HCT116 (cell line): ENCODE data around the gene HSD3B2. TPM values are rescaled to one million over a fixed set of nuclear protein-coding genes. Genes with fewer than 3 reads are reported as not detected.

Experiments
- ATAC-seq: fragments of 200-7000 bp; cut with Tn5 transposase; 2 replicates; pipeline ENCODE4 v1.9.1; 2020; ENCODE audit warnings: mild to moderate bottlenecking, moderate library complexity
- BruUV-seq: library from RNA; stranded (reverse); fragments of 400-500 nt; replicated peaks from 2 replicates; lab custom pipeline; 2021; lab: Mats Ljungman, UMichigan
- CTCF ChIA-PET: fragments of 300-600 bp; sonication (Branson Sonifier 250); formaldehyde crosslinking; loops from one replicate; lab custom pipeline; 2021; ENCODE audit warnings: antibody characterized with exemption; lab: Charles Lee
- POLR2A ChIA-PET: fragments of 300-600, 350-600 bp; sonication (Branson Sonifier 250); formaldehyde crosslinking; loops from one replicate; lab custom pipeline; 2021; ENCODE audit warnings: antibody characterized with exemption; lab: Charles Lee
- RAD21 ChIA-PET, 2 experiments: fragments of 300-600 bp; sonication (Branson Sonifier 250); formaldehyde crosslinking; loops; one replicate each; lab custom pipeline; 2023; ENCODE audit warnings: low total read pairs in 2 of 2; ENCODE audit not compliant: uncharacterized antibody in 2 of 2, unreplicated experiment in 2 of 2, low non-redundant PET in 1 of 2; lab: Charles Lee
- DNase-seq: peaks from one replicate; pipeline ENCODE4 v3.0.0-alpha.2; 2010; ENCODE audit warnings: low read depth, low spot score
- H2AFZ ChIP-seq: fragments of 200-600 bp; shearing (Covaris generic), sonication (generic); 2 replicates; pipeline ENCODE4 v1.6.1; 2017; ENCODE audit warnings: low read depth, mixed run types, mixed read lengths, antibody characterized with exemption, low read length; ENCODE audit not compliant: poor library complexity, severe bottlenecking
- H3K27ac ChIP-seq: 2 replicates; pipeline ENCODE4 v1.5.1; 2012; ENCODE audit warnings: low read depth, low read length
- H3K27me3 ChIP-seq: fragments of 200-600 bp; sonication (generic); 2 replicates; pipeline ENCODE4 v1.6.1; 2016; ENCODE audit warnings: mixed run types, low read length, mixed read lengths; ENCODE audit not compliant: insufficient read depth
- H3K36me3 ChIP-seq, 2 experiments: fragments of 200-500 bp in 1 of 2; fragments of 200-600 bp in 1 of 2; sonication (Bioruptor generic) in 1 of 2; sonication (generic) in 1 of 2; 2 replicates each; pipeline versions ENCODE4 v1.5.1 to v1.6.1; 2014 to 2016; ENCODE audit warnings: low read length in 2 of 2, inconsistent platforms in 1 of 2, mixed read lengths in 1 of 2, mixed run types in 1 of 2; ENCODE audit not compliant: insufficient read depth in 2 of 2, control insufficient read depth in 1 of 2
- H3K4me1 ChIP-seq, 2 experiments: fragments of 200-600 bp in 1 of 2; sonication (generic) in 1 of 2; 2 replicates each; pipeline versions ENCODE4 v1.5.1 to v1.6.1; 2012 to 2017; ENCODE audit warnings: low read length in 2 of 2, inconsistent platforms in 1 of 2, mild to moderate bottlenecking in 1 of 2, mixed read lengths in 1 of 2, mixed run types in 1 of 2, moderate library complexity in 1 of 2; ENCODE audit not compliant: insufficient read depth in 2 of 2, control insufficient read depth in 1 of 2
- H3K4me2 ChIP-seq: fragments of 200-600 bp; sonication (generic); 2 replicates; pipeline ENCODE4 v1.6.1; 2017; ENCODE audit warnings: mixed run types, low read length, mixed read lengths
- H3K4me3 ChIP-seq, 2 experiments: fragments of 200-600 bp in 1 of 2; sonication (generic) in 1 of 2; replicated peaks in 1 of 2; 2 replicates each; pipeline ENCODE4 v1.5.1; 2011 to 2016; ENCODE audit warnings: low read length in 2 of 2, control low read depth in 1 of 2, low read depth in 1 of 2, mild to moderate bottlenecking in 1 of 2, mixed read lengths in 1 of 2, mixed run types in 1 of 2
- H3K79me2 ChIP-seq: fragments of 200-600 bp; sonication (generic); 2 replicates; pipeline ENCODE4 v1.6.1; 2017; ENCODE audit warnings: mild to moderate bottlenecking, mixed run types, low read length, moderate library complexity, mixed read lengths; ENCODE audit not compliant: insufficient read depth
- H3K9ac ChIP-seq: fragments of 200-600 bp; sonication (generic); 2 replicates; pipeline ENCODE4 v1.6.1; 2016; ENCODE audit warnings: low read length, mixed read lengths
- H3K9me2 ChIP-seq: fragments of 200-600 bp; sonication (generic), shearing (Covaris generic); 2 replicates; pipeline ENCODE4 v1.6.1; 2017; ENCODE audit warnings: mixed run types, mild to moderate bottlenecking, moderate library complexity; ENCODE audit not compliant: insufficient read depth
- H3K9me3 ChIP-seq, 2 experiments: fragments of 200-500 bp in 1 of 2; fragments of 200-600 bp in 1 of 2; sonication (Bioruptor generic) in 1 of 2; sonication (generic) in 1 of 2; 2 replicates each; pipeline ENCODE4 v1.6.1; 2014 to 2017; ENCODE audit warnings: low read length in 2 of 2, mixed read lengths in 2 of 2, inconsistent platforms in 1 of 2, low read depth in 1 of 2, mild to moderate bottlenecking in 1 of 2, mixed run types in 1 of 2, moderate library complexity in 1 of 2; ENCODE audit not compliant: control insufficient read depth in 1 of 2, insufficient read depth in 1 of 2
- H4K20me1 ChIP-seq: fragments of 200-600 bp; sonication (generic), shearing (Covaris generic); 2 replicates; pipeline ENCODE4 v1.6.1; 2017; ENCODE audit warnings: mixed run types, mild to moderate bottlenecking, moderate library complexity; ENCODE audit not compliant: insufficient read depth
- ATF3 ChIP-seq: IDR thresholded peaks from 2 replicates; pipeline ENCODE4 v1.6.1; 2012
- CBX3 ChIP-seq: IDR thresholded peaks from 2 replicates; pipeline ENCODE4 v1.6.1; 2012; ENCODE audit warnings: low read depth
- CEBPB ChIP-seq: IDR thresholded peaks from 2 replicates; pipeline ENCODE4 v1.6.1; 2012; ENCODE audit warnings: low read depth
- EGR1 ChIP-seq: IDR thresholded peaks from 2 replicates; pipeline ENCODE4 v1.6.1; 2012; ENCODE audit warnings: low read depth
- ELF1 ChIP-seq: IDR thresholded peaks from 2 replicates; pipeline ENCODE4 v1.6.1; 2012; ENCODE audit warnings: low read depth, borderline replicate concordance
- EZH2phosphoT487 ChIP-seq: fragments of 200-600 bp; IDR thresholded peaks from 2 replicates; pipeline ENCODE4 v1.6.1; 2018; ENCODE audit warnings: antibody characterized with exemption, borderline replicate concordance
- JUND ChIP-seq: IDR thresholded peaks from 2 replicates; pipeline ENCODE4 v1.6.1; 2012
- MAX ChIP-seq: IDR thresholded peaks from 2 replicates; pipeline ENCODE4 v1.6.1; 2012
- POLR2AphosphoS5 ChIP-seq: IDR thresholded peaks from 2 replicates; pipeline ENCODE4 v1.6.1; 2011; ENCODE audit warnings: mild to moderate bottlenecking, low read depth, low read length, moderate library complexity
- RAD21 ChIP-seq: IDR thresholded peaks from 2 replicates; pipeline ENCODE4 v1.6.1; 2012; ENCODE audit warnings: low read depth, mild to moderate bottlenecking
- SIN3A ChIP-seq: IDR thresholded peaks from 2 replicates; pipeline ENCODE4 v1.6.1; 2012; ENCODE audit warnings: low read depth
- SP1 ChIP-seq: IDR thresholded peaks from 2 replicates; pipeline ENCODE4 v1.6.1; 2012; ENCODE audit warnings: low read depth
- YY1 ChIP-seq: IDR thresholded peaks from 2 replicates; pipeline ENCODE4 v1.6.1; 2011; ENCODE audit warnings: low read length, low read depth, moderate library complexity, mild to moderate bottlenecking; ENCODE audit not compliant: insufficient replicate concordance; ENCODE audit errors: extremely low read depth
- ZBTB33 ChIP-seq: IDR thresholded peaks from 2 replicates; pipeline ENCODE4 v1.6.1; 2011; ENCODE audit warnings: mild to moderate bottlenecking, low read length, moderate library complexity; ENCODE audit not compliant: insufficient replicate concordance; ENCODE audit errors: extremely low read depth
- ZFX ChIP-seq: fragments of 450-650 bp; IDR thresholded peaks from 2 replicates; pipeline ENCODE4 v1.6.1; 2017
- ZNF274 ChIP-seq: fragments of 200-500 bp; sonication (Bioruptor generic); IDR thresholded peaks from 2 replicates; pipeline ENCODE4 v1.6.1; 2014; ENCODE audit warnings: mild to moderate bottlenecking, low read depth, low read length, inconsistent platforms
- intact Hi-C: fragments of 100-400 bp; cut with micrococcal nuclease; formaldehyde crosslinking; loops from 2 replicates; pipeline ENCODE4 v1.10.0; 2022
- total RNA-seq: library from RNA; stranded (reverse); gene quantifications from one replicate; pipeline ENCODE4 v1.2.1, GENCODE V29; 2021; ENCODE audit not compliant: unreplicated experiment

HSD3B2 gene
- total RNA-seq, 1 experiment from 2014 or later: 1.4 TPM

GRCh38 chr1:119462964-119463363 is 48.0 kb downstream of the HSD3B2 start:
- no peak overlapping the region for H3K27ac ChIP-seq
- DNase-seq (no peak), ATAC-seq (no peak)
- H3K36me3 ChIP-seq: no peaks in the 10 kb centered on the region
- no TSS peak for BruUV-seq
- H4K20me1 ChIP-seq: no peaks in the 10 kb centered on the region
- RAD21 ChIA-PET: no interaction called here
- intact Hi-C loops: no loop called here
- H3K9me2 ChIP-seq: no peaks in the 10 kb centered on the region
- H3K9ac ChIP-seq: no peak overlapping the region
- no peaks in the 10 kb centered on the region for H3K4me1 ChIP-seq
- H3K4me3 ChIP-seq: no peak overlapping the region
- no peaks in the 10 kb centered on the region for H3K9me3 ChIP-seq
- no peak overlapping the region for H3K4me2 ChIP-seq
- TF ChIP-seq MAX: no peak
- no peak for TF ChIP-seq ATF3
- POLR2A ChIA-PET: no interaction called here
- no peaks in the 10 kb centered on the region for H3K79me2 ChIP-seq
- no peaks in the 10 kb centered on the region for H3K27me3 ChIP-seq
- CTCF ChIA-PET: no interaction called here
- no peak overlapping the region for H2AFZ ChIP-seq

- Histone ChIP-seq H3K27me3 (no peaks in the 10 kb centered on the region; the same call in 1 of the 2 replicates), H3K9ac (no peak overlapping the region), H4K20me1 (no peaks in the 10 kb centered on the region), H3K79me2 (no peaks in the 10 kb centered on the region), H3K4me2 (no peak overlapping the region), H2AFZ (no peak overlapping the region), H3K9me2 (no peaks in the 10 kb centered on the region), H3K27ac (no peak overlapping the region), H3K9me3 (no peaks in the 10 kb centered on the region), H3K4me1 (no peaks in the 10 kb centered on the region), H3K4me3 (no peak overlapping the region), H3K36me3 (no peaks in the 10 kb centered on the region)
- DNase-seq: no peak
- no TSS peak for BruUV-seq
- TF ChIP-seq JUND: no peak
- TF ChIP-seq YY1: no peak
- TF ChIP-seq ZFX: no peak
- TF ChIP-seq EZH2phosphoT487: no peak
- no peak for TF ChIP-seq SP1
- TF ChIP-seq RAD21: no peak
- TF ChIP-seq CEBPB: no peak
- no peak for TF ChIP-seq ELF1
- TF ChIP-seq SIN3A: no peak
- TF ChIP-seq ZNF274: no peak
- TF ChIP-seq POLR2AphosphoS5: no peak
- no peak for TF ChIP-seq ZBTB33
- no peak for TF ChIP-seq CBX3
- TF ChIP-seq MAX: no peak
- TF ChIP-seq EGR1: no peak
- POLR2A ChIA-PET: no interaction called here
- no peak for ATAC-seq
- intact Hi-C loops: no loop called here
- RAD21 ChIA-PET: no interaction called here
- CTCF ChIA-PET: no interaction called here
Observed at GRCh38 chr1:119463569-119463968, 48.6 kb downstream of the HSD3B2 start.
